ENCODE measurements around the gene DIAPH2.

The DIAPH2 gene

DNA sequence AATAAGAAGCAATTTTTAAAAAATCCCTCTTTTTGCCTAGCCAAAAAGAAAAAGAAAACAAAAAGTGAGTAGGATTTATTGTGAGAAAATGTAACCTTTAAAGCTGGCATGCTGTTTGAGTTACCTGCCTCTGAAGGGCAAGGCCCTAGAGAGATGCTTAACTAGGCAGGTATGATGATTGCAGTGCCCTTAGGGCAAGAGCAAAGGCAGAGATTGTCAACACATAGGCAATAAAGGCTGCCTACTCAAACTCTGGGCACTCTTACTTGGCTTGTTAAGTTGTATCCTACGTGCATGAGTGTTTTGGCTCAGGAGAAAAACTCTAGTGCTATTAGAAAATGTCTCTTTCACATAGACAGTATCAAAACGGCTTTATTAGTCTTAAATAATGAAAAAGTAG is 505.0 kb downstream of the DIAPH2 start:
- Mint-ChIP-seq H3K4me3 (no peak overlapping the region), H3K36me3 (ENCODE audit: low read depth) (no peaks in the 10 kb centered on the region), H3K27me3 (no peaks in the 10 kb centered on the region), H3K27ac (no peak overlapping the region), H3K9me3 (no peaks in the 10 kb centered on the region), H3K4me1 (ENCODE audit: low read depth) (no peaks in the 10 kb centered on the region)
- intact Hi-C loops (cut with micrococcal nuclease), result no loop called here

DNA sequence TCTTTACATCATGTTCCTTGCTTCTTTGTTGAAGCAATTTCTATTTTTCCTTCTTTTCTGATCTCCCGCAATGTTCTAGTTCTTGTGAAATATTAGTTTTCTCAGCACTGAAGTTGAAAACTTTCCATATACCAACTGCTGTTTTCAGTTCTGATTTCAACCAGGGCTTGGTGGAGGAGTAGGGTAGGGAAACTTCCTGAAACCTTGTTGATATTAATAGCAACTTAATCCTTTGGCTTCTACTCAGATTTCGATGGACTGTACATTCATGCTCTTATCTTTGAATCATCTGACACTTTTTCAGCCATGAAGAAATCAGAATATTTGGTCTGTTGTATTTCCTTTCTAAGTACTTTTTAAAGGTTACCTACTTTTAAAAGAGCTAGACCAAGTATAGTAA is 514.9 kb downstream of the DIAPH2 start:
- H3K36me3 Mint-ChIP-seq (ENCODE audit: low read depth), result peaks cover 12% of the 10 kb centered on the region
- no peaks in the 10 kb centered on the region for H3K9me3 Mint-ChIP-seq
- no peak overlapping the region for H3K27ac Mint-ChIP-seq
- no peaks in the 10 kb centered on the region for H3K27me3 Mint-ChIP-seq
- intact Hi-C loops (cut with micrococcal nuclease), result no loop called here
- no peaks in the 10 kb centered on the region for H3K4me1 Mint-ChIP-seq (ENCODE audit: low read depth)
- H3K4me3 Mint-ChIP-seq, result no peak overlapping the region

DNA sequence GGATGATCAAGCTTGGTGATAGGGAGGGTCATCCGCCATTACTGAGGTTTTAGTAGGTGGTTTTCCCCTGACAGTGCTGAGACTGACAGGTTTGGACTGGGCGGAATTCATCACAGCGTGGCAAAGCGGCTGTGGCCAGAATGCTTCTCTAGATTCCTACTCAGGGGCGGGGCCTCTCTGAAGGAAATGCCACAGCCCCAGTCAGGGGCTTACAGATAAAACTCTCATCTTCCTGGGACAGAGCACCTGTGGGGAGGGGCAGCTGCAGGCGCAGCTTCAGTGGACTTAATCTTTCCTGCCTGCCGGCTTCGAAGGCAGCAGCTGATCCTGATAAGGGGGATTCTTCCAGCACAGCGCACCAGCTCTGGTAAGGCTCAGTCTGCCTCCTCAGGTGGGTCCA is 515.8 kb downstream of the DIAPH2 start:
- Mint-ChIP-seq H3K27ac (no peak overlapping the region), H3K27me3 (no peaks in the 10 kb centered on the region), H3K4me1 (ENCODE audit: low read depth) (no peaks in the 10 kb centered on the region), H3K9me3 (no peaks in the 10 kb centered on the region), H3K36me3 (ENCODE audit: low read depth) (peaks cover 12% of the 10 kb centered on the region), H3K4me3 (no peak overlapping the region)
- intact Hi-C loops (cut with micrococcal nuclease), result no loop called here

DNA sequence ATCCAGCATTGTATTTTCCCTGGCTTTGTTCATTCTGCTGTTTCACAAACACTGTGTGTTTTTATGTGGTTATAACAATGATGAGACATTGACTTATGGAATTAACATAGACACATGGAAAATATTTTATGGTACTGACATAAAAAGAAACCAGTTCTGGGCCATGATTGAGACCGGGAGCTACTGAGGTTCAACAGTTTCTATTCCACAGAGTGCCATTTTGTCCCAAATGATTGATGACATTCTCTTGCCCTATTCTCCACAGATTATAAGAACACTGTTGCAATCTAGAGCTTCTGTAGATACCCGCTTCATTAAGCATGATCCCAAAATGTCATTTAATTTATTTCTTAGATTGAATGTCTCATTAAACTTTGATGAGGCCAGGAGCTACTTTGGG is 525.9 kb downstream of the DIAPH2 start:
- no peaks in the 10 kb centered on the region for H3K27me3 Mint-ChIP-seq
- H3K4me3 Mint-ChIP-seq, result no peak overlapping the region
- no peaks in the 10 kb centered on the region for H3K9me3 Mint-ChIP-seq
- H3K36me3 Mint-ChIP-seq (ENCODE audit: low read depth), result no peaks in the 10 kb centered on the region
- H3K27ac Mint-ChIP-seq, result no peak overlapping the region
- intact Hi-C loops (cut with micrococcal nuclease), result no loop called here
- H3K4me1 Mint-ChIP-seq (ENCODE audit: low read depth), result no peaks in the 10 kb centered on the region

DNA sequence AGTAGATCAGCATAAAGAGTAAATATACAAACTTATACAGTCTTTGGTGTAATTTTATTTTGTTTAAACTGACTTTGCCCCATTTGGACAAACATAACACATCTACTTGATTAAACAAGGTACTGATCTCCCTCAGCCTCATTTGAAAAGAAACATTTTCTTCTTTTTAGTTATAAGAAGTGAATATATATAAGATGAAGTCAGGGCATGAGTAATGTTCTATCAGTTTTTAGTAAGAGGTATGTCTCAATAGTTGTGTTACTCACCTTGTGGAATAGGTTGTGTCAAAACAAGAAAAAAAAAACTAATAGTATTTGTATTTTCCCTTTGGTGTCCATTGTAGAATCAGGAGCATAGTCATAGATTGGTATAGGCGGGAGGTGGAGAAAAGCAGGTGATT is 526.4 kb downstream of the DIAPH2 start:
- no peak overlapping the region for H3K27ac Mint-ChIP-seq
- intact Hi-C loops (cut with micrococcal nuclease), result no loop called here

DNA sequence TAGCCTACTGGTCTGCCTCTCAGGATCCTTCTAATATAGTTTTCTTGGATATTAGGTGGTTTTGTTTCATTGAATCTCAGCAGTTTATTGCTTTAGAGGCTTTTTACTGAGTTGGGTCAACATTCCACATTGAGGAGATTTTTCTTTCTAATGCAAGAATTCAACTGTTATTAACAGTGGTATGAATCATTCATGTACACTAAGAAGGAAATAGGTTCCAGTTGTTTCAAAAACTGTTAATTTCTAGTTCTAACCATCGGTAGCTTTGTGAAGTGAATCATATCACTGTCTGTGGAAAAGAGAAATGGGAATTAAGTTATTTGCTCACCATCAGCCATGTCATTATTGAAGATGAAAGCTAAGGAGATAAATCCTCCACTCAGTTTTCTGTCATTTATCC is 530.5 kb downstream of the DIAPH2 start:
- Mint-ChIP-seq H3K4me3 (no peak overlapping the region), H3K9me3 (no peaks in the 10 kb centered on the region), H3K36me3 (ENCODE audit: low read depth) (no peaks in the 10 kb centered on the region), H3K27ac (no peak overlapping the region), H3K4me1 (ENCODE audit: low read depth) (peaks cover 4% of the 10 kb centered on the region), H3K27me3 (no peaks in the 10 kb centered on the region)
- intact Hi-C loops (cut with micrococcal nuclease), result no loop called here

More for the DNA sequence above, 526.4 kb downstream of the DIAPH2 start:
- H3K4me3 Mint-ChIP-seq, result no peak overlapping the region
- no peaks in the 10 kb centered on the region for H3K27me3 Mint-ChIP-seq
- no peaks in the 10 kb centered on the region for H3K9me3 Mint-ChIP-seq
- H3K36me3 Mint-ChIP-seq (ENCODE audit: low read depth), result no peaks in the 10 kb centered on the region
- H3K4me1 Mint-ChIP-seq (ENCODE audit: low read depth), result no peaks in the 10 kb centered on the region

DNA sequence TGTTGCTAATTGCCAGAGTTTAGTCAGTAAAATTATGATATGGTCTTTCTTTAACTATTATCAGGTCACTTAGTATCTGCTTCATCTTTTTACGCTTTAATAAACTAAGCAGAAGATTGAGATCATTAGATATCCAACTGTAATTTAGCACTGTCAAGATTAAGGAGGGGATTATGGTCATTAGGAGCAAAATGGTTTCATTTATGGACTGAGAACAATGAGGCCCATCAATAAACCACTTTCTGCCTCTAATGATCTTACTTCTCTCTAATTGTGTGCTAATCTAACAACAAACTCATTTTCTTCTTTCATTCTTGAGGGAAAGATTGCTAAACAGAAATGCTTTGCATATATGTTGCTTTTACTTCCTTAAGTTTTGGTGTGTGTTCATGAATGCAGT is 539.5 kb downstream of the DIAPH2 start:
- H3K27ac Mint-ChIP-seq, result no peak overlapping the region
- intact Hi-C loops (cut with micrococcal nuclease), result no loop called here

DNA sequence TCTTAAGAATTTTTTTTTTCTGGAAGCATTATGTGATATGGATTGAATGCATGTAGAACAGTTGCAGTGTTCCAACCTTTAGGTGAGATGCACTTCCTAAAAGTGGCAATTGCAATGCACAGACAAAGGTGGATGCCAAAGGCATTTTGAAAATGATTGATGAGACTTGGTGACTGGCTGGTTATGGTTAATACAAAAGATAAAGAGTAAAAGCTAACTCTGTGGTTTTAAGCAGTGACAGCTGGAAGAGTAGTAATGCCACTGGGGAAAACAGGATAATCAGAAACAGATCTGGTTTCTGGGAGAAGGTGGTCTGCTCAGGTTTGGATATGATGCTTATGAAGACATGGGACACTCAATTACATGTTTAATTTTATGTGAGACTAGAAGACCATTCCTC is 544.7 kb downstream of the DIAPH2 start:
- intact Hi-C loops (cut with micrococcal nuclease), result no loop called here
- no peak overlapping the region for H3K27ac Mint-ChIP-seq
- no peak overlapping the region for H3K4me3 Mint-ChIP-seq
- H3K9me3 Mint-ChIP-seq, result no peaks in the 10 kb centered on the region
- no peaks in the 10 kb centered on the region for H3K4me1 Mint-ChIP-seq (ENCODE audit: low read depth)
- no peaks in the 10 kb centered on the region for H3K36me3 Mint-ChIP-seq (ENCODE audit: low read depth)
- no peaks in the 10 kb centered on the region for H3K27me3 Mint-ChIP-seq

More for the DNA sequence above, 539.5 kb downstream of the DIAPH2 start:
- Mint-ChIP-seq H3K36me3 (ENCODE audit: low read depth) (no peaks in the 10 kb centered on the region), H3K27me3 (no peaks in the 10 kb centered on the region), H3K9me3 (no peaks in the 10 kb centered on the region), H3K4me1 (ENCODE audit: low read depth) (peaks cover 9% of the 10 kb centered on the region), H3K4me3 (no peak overlapping the region)

DNA sequence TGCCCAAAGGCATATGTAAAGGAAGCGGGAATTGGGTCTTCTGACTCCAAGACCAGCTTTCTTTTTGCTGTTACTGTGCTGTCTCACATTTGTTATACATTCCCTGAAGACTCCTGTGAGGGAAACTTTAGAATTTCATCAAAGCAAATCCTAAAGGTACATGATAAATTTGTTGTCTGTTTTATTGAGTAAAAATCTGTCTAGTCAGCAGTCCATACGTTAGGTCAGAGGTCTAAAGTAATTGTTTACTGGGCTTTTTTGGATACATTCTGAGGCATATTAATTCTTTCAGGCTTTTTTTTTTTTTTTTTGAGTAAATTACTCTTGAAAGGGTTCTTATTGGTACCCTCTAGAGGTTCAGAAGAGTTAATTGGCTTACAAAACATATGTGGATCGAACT is 546.3 kb downstream of the DIAPH2 start:
- intact Hi-C loops (cut with micrococcal nuclease), result no loop called here
- Mint-ChIP-seq H3K27me3 (no peaks in the 10 kb centered on the region), H3K27ac (no peak overlapping the region), H3K4me1 (ENCODE audit: low read depth) (no peaks in the 10 kb centered on the region), H3K4me3 (no peak overlapping the region), H3K9me3 (no peaks in the 10 kb centered on the region), H3K36me3 (ENCODE audit: low read depth) (no peaks in the 10 kb centered on the region)

DNA sequence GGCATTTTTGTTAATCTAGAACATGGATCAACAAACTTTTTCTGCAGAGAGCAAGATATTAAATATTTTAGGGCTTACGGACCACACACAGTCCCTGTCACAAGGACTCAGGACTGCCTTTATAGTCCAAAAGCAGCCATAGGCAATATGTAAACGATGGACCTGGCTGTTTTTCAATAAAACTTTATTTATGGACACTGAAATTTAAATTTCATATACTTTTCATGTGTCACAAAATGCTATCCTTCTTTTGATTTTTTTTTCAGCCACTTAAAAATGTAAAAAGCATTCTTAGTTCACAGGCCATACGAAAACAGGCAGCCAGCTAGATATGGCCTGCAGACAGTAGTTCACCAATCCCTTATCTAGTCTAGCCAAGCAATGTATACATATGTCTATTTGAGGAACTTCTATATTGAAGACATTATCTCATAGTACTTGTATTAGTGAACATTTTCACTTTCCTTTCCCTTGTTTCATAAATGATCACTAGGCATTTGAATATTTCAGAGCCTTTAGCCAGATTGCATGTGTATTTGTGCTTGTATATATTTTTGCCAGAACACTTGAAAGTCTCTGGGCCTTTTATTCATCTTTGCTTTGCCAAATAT is 549.9 kb downstream of the DIAPH2 start:
- no peaks in the 10 kb centered on the region for H3K36me3 Mint-ChIP-seq (ENCODE audit: low read depth)
- intact Hi-C loops (cut with micrococcal nuclease), result no loop called here
- no peaks in the 10 kb centered on the region for H3K9me3 Mint-ChIP-seq
- no peak overlapping the region for H3K27ac Mint-ChIP-seq
- no peaks in the 10 kb centered on the region for H3K4me1 Mint-ChIP-seq (ENCODE audit: low read depth)
- H3K27me3 Mint-ChIP-seq, result no peaks in the 10 kb centered on the region
- H3K4me3 Mint-ChIP-seq, result no peak overlapping the region

DNA sequence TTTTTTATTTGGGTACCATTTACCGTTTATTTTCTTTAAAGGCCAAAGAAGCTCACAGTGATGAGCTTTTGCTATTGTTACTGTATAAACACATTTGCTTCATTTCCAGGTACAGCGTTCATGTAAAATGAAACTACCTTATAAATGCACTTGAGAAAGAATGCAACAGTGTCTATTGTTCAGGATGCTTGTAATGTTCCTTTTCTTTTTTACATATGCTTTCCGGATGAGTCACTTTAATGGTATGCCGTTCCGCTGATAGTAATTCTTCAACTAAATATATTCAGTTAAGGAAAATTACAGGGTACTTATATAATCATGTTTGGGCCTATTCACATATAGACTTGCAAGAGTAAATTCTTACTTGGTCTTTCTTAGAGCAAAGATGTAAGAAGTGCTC is 554.0 kb downstream of the DIAPH2 start:
- no peak overlapping the region for H3K4me3 Mint-ChIP-seq
- H3K27ac Mint-ChIP-seq, result no peak overlapping the region
- intact Hi-C loops (cut with micrococcal nuclease), result no loop called here
- H3K36me3 Mint-ChIP-seq (ENCODE audit: low read depth), result no peaks in the 10 kb centered on the region
- H3K27me3 Mint-ChIP-seq, result no peaks in the 10 kb centered on the region
- no peaks in the 10 kb centered on the region for H3K9me3 Mint-ChIP-seq
- no peaks in the 10 kb centered on the region for H3K4me1 Mint-ChIP-seq (ENCODE audit: low read depth)

DNA sequence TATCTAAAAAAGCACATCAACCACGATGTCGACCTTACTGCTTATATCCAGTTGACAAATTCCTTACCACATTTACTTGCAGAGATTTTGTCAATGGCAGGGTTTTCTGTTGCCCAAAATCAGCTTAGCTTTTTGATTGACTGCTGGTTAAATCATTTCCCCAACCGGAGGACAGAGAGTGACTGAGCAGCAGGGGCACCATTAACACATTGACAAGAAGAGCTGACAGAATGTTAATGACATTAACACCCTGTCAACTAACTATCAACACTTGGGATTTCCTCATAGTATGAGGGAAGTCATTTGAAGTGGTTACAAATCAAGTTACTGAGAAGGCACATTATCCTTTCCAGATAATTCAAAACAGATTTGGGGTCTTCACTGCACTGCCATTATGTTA is 567.5 kb downstream of the DIAPH2 start:
- Mint-ChIP-seq H3K36me3 (ENCODE audit: low read depth) (no peaks in the 10 kb centered on the region), H3K27me3 (no peaks in the 10 kb centered on the region), H3K4me1 (ENCODE audit: low read depth) (no peaks in the 10 kb centered on the region), H3K9me3 (no peaks in the 10 kb centered on the region), H3K27ac (no peak overlapping the region), H3K4me3 (no peak overlapping the region)
- intact Hi-C loops (cut with micrococcal nuclease), result no loop called here

DNA sequence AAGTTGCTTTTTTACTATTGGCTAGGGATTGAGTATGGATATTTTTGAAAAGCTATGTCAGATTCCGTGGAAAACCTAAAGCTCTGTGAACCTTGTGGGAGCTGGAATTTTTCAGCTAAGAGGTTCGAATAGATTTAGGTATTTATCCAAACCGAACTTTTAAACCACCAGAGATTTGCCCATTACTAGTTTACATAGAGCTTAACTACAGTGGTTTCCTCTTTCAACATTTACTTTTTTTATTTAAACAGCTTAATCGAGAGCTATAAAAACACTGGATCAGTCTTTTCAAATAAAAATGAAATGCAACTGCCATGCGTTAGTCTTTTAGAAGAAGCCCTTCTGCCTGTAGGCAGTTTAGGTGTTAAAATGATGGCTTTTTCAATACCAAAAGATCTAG is 576.0 kb downstream of the DIAPH2 start:
- intact Hi-C loops (cut with micrococcal nuclease), result no loop called here
- no peak overlapping the region for H3K27ac Mint-ChIP-seq
- peaks cover 7% of the 10 kb centered on the region for H3K36me3 Mint-ChIP-seq (ENCODE audit: low read depth)

DNA sequence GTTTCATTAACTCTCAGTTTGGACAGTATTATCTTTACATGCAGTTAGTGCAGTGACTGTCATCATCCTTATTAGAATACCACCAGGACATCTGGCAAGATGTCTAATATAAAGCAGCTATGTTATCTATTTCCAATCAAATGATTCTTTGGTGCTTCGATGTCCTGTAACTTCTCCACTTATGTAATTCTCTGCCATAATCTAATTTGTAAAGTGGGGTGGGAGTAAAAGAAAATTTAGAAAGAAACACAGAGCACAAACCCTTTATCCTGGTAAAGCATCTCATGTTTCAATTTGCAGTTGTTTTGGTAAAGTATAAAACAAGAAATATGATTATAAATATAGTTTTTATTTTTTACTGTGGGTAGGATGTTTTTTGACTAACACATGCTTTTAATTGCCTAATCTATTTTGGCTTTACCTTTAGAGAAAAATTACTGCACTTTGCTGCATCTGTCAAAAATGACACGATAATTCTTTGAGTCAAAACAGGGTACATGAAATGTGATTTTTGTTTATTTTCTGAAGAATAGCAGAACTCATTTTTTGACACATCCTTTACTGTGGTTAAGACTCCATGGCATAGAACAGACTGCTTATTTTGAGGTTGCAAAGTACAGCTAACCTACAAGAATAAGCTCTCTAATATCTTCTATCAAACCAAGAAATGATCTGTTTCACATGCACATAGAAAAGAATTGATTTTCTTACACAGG is 581.9 kb downstream of the DIAPH2 start:
- Mint-ChIP-seq H3K4me1 (ENCODE audit: low read depth) (no peaks in the 10 kb centered on the region), H3K27ac (no peak overlapping the region), H3K9me3 (no peaks in the 10 kb centered on the region), H3K36me3 (ENCODE audit: low read depth) (no peaks in the 10 kb centered on the region), H3K27me3 (no peaks in the 10 kb centered on the region), H3K4me3 (no peak overlapping the region)
- intact Hi-C loops (cut with micrococcal nuclease), result no loop called here

More for the DNA sequence above, 576.0 kb downstream of the DIAPH2 start:
- Mint-ChIP-seq H3K27me3 (no peaks in the 10 kb centered on the region), H3K9me3 (no peaks in the 10 kb centered on the region), H3K4me1 (ENCODE audit: low read depth) (no peaks in the 10 kb centered on the region), H3K4me3 (no peak overlapping the region)
